Activated T-cell treated with anti-CD3 and anti-CD28 coated beads, Interleukin-2, amount 50 U/mL, for 72 hours (primary cell): ENCODE data around the gene LSAMP. TPM values are rescaled to one million over a fixed set of nuclear protein-coding genes. Genes with fewer than 3 reads are reported as not detected.
"Not testable (repeated sequence)": the region's sequence is repeated elsewhere in the genome, so short reads cannot be mapped to it uniquely, and the experiment has no call there.

Experiments
- ATAC-seq, 2 donors: fragments of 150-1000 bp; cut with Tn5 transposase; replicated peaks in 1 of 2; 2 replicates each; pipeline ENCODE4 v1.10.0; 2021; ENCODE audit warnings: moderate library complexity in 2 of 2, mild to moderate bottlenecking in 1 of 2
- DNase-seq, 2 donors: peaks; one replicate each; pipeline ENCODE4 v3.0.0; 2021 to 2022; ENCODE audit warnings: mixed read lengths in 1 of 2
- H3K27ac Mint-ChIP-seq: one replicate; pipeline ENCODE4 v1.8.0; 2022; ENCODE audit warnings: mild to moderate bottlenecking, moderate library complexity, mixed read lengths
- H3K27me3 Mint-ChIP-seq: one replicate; pipeline ENCODE4 v1.8.0; 2022; ENCODE audit warnings: low read depth, mixed read lengths
- H3K36me3 Mint-ChIP-seq, 2 donors: one replicate each; pipeline ENCODE4 v1.8.0; 2022; ENCODE audit warnings: mixed read lengths in 2 of 2, mild to moderate bottlenecking in 1 of 2; ENCODE audit not compliant: insufficient read depth in 2 of 2
- H3K4me1 Mint-ChIP-seq: one replicate; pipeline ENCODE4 v1.8.0; 2022; ENCODE audit warnings: low read depth, mixed read lengths
- H3K4me3 Mint-ChIP-seq, 2 donors: one replicate each; pipeline ENCODE4 v1.8.0; 2022; ENCODE audit warnings: mild to moderate bottlenecking in 2 of 2, mixed read lengths in 2 of 2, moderate library complexity in 2 of 2
- H3K9me3 Mint-ChIP-seq, 2 donors: one replicate each; pipeline ENCODE4 v1.8.0; 2022; ENCODE audit warnings: mixed read lengths in 2 of 2
- total RNA-seq, 2 donors: library from RNA; stranded (reverse); gene quantifications; one replicate each; pipeline ENCODE4 v1.2.3, GENCODE V29; 2022

The LSAMP gene
- total RNA-seq, 2 donors from 2014 or later: not detected

- not testable (repeated sequence) for H3K27ac Mint-ChIP-seq, H3K27me3 Mint-ChIP-seq, H3K4me3 Mint-ChIP-seq, H3K36me3 Mint-ChIP-seq, ATAC-seq, DNase-seq, H3K9me3 Mint-ChIP-seq
- peaks cover 12% of the 10 kb centered on the region for H3K4me1 Mint-ChIP-seq
Observed at GRCh38 chr3:115783426-115783825, 661.9 kb downstream of the LSAMP start.

GRCh38 chr3:115779011-115779410 lies 666.3 kb downstream of the LSAMP start:
- Mint-ChIP-seq H3K27me3 (no peaks in the 10 kb centered on the region), H3K4me3 (no peak overlapping the region), H3K4me1 (no peaks in the 10 kb centered on the region), H3K9me3 (no peaks in the 10 kb centered on the region), H3K36me3 (no peaks in the 10 kb centered on the region), H3K27ac (no peak overlapping the region)
- ATAC-seq (no peak), DNase-seq (no peak)

GRCh38 chr3:115772951-115773350 lies 672.3 kb downstream of the LSAMP start:
- no peak for DNase-seq
- H3K9me3 Mint-ChIP-seq: no peaks in the 10 kb centered on the region
- no peaks in the 10 kb centered on the region for H3K36me3 Mint-ChIP-seq
- no peak overlapping the region for H3K27ac Mint-ChIP-seq
- peaks cover 7% of the 10 kb centered on the region for H3K27me3 Mint-ChIP-seq
- H3K4me1 Mint-ChIP-seq: no peaks in the 10 kb centered on the region
- ATAC-seq: no peak
- H3K4me3 Mint-ChIP-seq: no peak overlapping the region

GRCh38 chr3:115768661-115769060 lies 676.6 kb downstream of the LSAMP start:
- ATAC-seq: no peak
- no peak for DNase-seq
- Mint-ChIP-seq H3K9me3 (no peaks in the 10 kb centered on the region), H3K36me3 (no peaks in the 10 kb centered on the region), H3K27me3 (peaks cover 4% of the 10 kb centered on the region), H3K4me3 (no peak overlapping the region), H3K27ac (no peak overlapping the region), H3K4me1 (no peaks in the 10 kb centered on the region)

GRCh38 chr3:115766587-115767482 lies 678.5 kb downstream of the LSAMP start:
- Mint-ChIP-seq H3K27me3 (no peaks in the 10 kb centered on the region), H3K4me3 (no peak overlapping the region), H3K36me3 (no peaks in the 10 kb centered on the region), H3K4me1 (no peaks in the 10 kb centered on the region), H3K9me3 (no peaks in the 10 kb centered on the region), H3K27ac (no peak overlapping the region)
- DNase-seq (no peak), ATAC-seq (no peak)

- no peak overlapping the region for H3K4me3 Mint-ChIP-seq
- no peaks in the 10 kb centered on the region for H3K36me3 Mint-ChIP-seq
- H3K9me3 Mint-ChIP-seq: no peaks in the 10 kb centered on the region
- ATAC-seq: no peak
- DNase-seq: no peak
- H3K4me1 Mint-ChIP-seq: no peaks in the 10 kb centered on the region
- peaks cover 17% of the 10 kb centered on the region for H3K27me3 Mint-ChIP-seq
- no peak overlapping the region for H3K27ac Mint-ChIP-seq
Observed at GRCh38 chr3:115761927-115762305, 683.4 kb downstream of the LSAMP start.

GRCh38 chr3:115760716-115761115 lies 684.6 kb downstream of the LSAMP start:
- no peak for ATAC-seq
- H3K27me3 Mint-ChIP-seq: peaks cover 17% of the 10 kb centered on the region
- no peak overlapping the region for H3K27ac Mint-ChIP-seq
- DNase-seq: no peak
- H3K4me3 Mint-ChIP-seq: no peak overlapping the region
- no peaks in the 10 kb centered on the region for H3K36me3 Mint-ChIP-seq
- H3K9me3 Mint-ChIP-seq: no peaks in the 10 kb centered on the region
- no peaks in the 10 kb centered on the region for H3K4me1 Mint-ChIP-seq

GRCh38 chr3:115758076-115758763 lies 687.1 kb downstream of the LSAMP start:
- Mint-ChIP-seq H3K4me1 (no peaks in the 10 kb centered on the region), H3K27me3 (peaks cover 25% of the 10 kb centered on the region), H3K36me3 (no peaks in the 10 kb centered on the region), H3K27ac (no peak overlapping the region), H3K9me3 (peaks cover 0 to 2% of the 10 kb centered on the region in 2 donors), H3K4me3 (no peak overlapping the region)
- no peak for ATAC-seq
- DNase-seq: no peak

GRCh38 chr3:115752978-115753377 lies 692.3 kb downstream of the LSAMP start:
- not testable (repeated sequence) for H3K9me3 Mint-ChIP-seq, H3K4me3 Mint-ChIP-seq, DNase-seq, H3K27ac Mint-ChIP-seq, H3K4me1 Mint-ChIP-seq, ATAC-seq, H3K36me3 Mint-ChIP-seq
- H3K27me3 Mint-ChIP-seq: peaks cover 14% of the 10 kb centered on the region
